WTC11 (cell line): ENCODE measurements around the gene DYRK3. TPM values are rescaled to one million over a fixed set of nuclear protein-coding genes. Genes with fewer than 3 reads are reported as not detected.

Experiments used
- ATAC-seq: fragments of 200-7000 bp; cut with Tn5 transposase; 2 replicates; pipeline ENCODE4 v1.10.0; 2021; ENCODE audit warnings: mild to moderate bottlenecking, moderate library complexity
- CTCF ChIA-PET: fragments of 300-600 bp; sonication (Branson Sonifier 250); formaldehyde crosslinking; loops from one replicate; lab custom pipeline; 2021; ENCODE audit warnings: antibody characterized with exemption; lab: Charles Lee
- POLR2A ChIA-PET: fragments of 350-600 bp; sonication (Branson Sonifier 250); formaldehyde crosslinking; loops from one replicate; lab custom pipeline; 2021; ENCODE audit warnings: antibody characterized with exemption; lab: Charles Lee
- DNase-seq: peaks from one replicate; pipeline ENCODE4 v3.0.0; 2021; ENCODE audit warnings: low spot score
- H3K27ac Mint-ChIP-seq: 2 replicates; pipeline ENCODE4 v1.8.0; 2021; ENCODE audit warnings: mixed read lengths
- H3K27me3 Mint-ChIP-seq: 2 replicates; pipeline ENCODE4 v1.8.0; 2021; ENCODE audit warnings: low read depth, mild to moderate bottlenecking, moderate library complexity, mixed read lengths
- H3K36me3 Mint-ChIP-seq: 2 replicates; pipeline ENCODE4 v1.8.0; 2021; ENCODE audit warnings: mixed read lengths
- H3K4me1 Mint-ChIP-seq: 2 replicates; pipeline ENCODE4 v1.8.0; 2022; ENCODE audit warnings: mixed read lengths
- H3K4me3 Mint-ChIP-seq: 2 replicates; pipeline ENCODE4 v1.8.0; 2021; ENCODE audit warnings: mild to moderate bottlenecking, moderate library complexity, mixed read lengths
- H3K9me3 Mint-ChIP-seq: 2 replicates; pipeline ENCODE4 v1.8.0; 2021; ENCODE audit warnings: mixed read lengths
- CBFB ChIP-seq: sonication (generic); formaldehyde crosslinking; IDR thresholded peaks from 2 replicates; pipeline ENCODE4 v1.8.1; 2022; ENCODE audit warnings: mild to moderate bottlenecking, low read depth, missing genetic modification reagents
- FOXJ3 ChIP-seq: sonication (generic); formaldehyde crosslinking; IDR thresholded peaks from 2 replicates; pipeline ENCODE4 v1.9.0; 2021; ENCODE audit warnings: missing genetic modification reagents, mild to moderate bottlenecking, borderline replicate concordance
- FOXP1 ChIP-seq: sonication (generic); formaldehyde crosslinking; IDR thresholded peaks from 2 replicates; pipeline ENCODE4 v1.8.0; 2022; ENCODE audit warnings: missing genetic modification reagents, mild to moderate bottlenecking, moderate library complexity, borderline replicate concordance
- GABPB1 ChIP-seq: sonication (generic); formaldehyde crosslinking; IDR thresholded peaks from 2 replicates; pipeline ENCODE4 v1.8.1; 2023; ENCODE audit warnings: mild to moderate bottlenecking, missing genetic modification reagents
- IRF2 ChIP-seq: sonication (generic); formaldehyde crosslinking; IDR thresholded peaks from 2 replicates; pipeline ENCODE4 v1.8.0; 2022; ENCODE audit warnings: low read depth, missing genetic modification reagents, borderline replicate concordance
- KAT7 ChIP-seq: sonication (generic); formaldehyde crosslinking; IDR thresholded peaks from 2 replicates; pipeline ENCODE4 v1.8.1; 2023; ENCODE audit warnings: missing genetic modification reagents, mild to moderate bottlenecking, borderline replicate concordance
- MYBL2 ChIP-seq: sonication (generic); formaldehyde crosslinking; IDR thresholded peaks from 2 replicates; pipeline ENCODE4 v1.8.1; 2023; ENCODE audit warnings: mild to moderate bottlenecking, moderate library complexity, missing genetic modification reagents
- NR2C2 ChIP-seq: sonication (generic); formaldehyde crosslinking; IDR thresholded peaks from 2 replicates; pipeline ENCODE4 v1.8.0; 2022; ENCODE audit warnings: mild to moderate bottlenecking, missing genetic modification reagents
- PRRX2 ChIP-seq: fragments of 250-450 bp; sonication (Bioruptor Pico); IDR thresholded peaks from 2 replicates; pipeline ENCODE4 v1.8.0; 2021; ENCODE audit warnings: mild to moderate bottlenecking
- RELA ChIP-seq: sonication (generic); formaldehyde crosslinking; IDR thresholded peaks from 2 replicates; pipeline ENCODE4 v1.8.1; 2022; ENCODE audit warnings: missing genetic modification reagents, mild to moderate bottlenecking, borderline replicate concordance
- SP1 ChIP-seq: sonication (generic); formaldehyde crosslinking; conservative IDR thresholded peaks from 2 replicates; pipeline ENCODE4 v1.8.1; 2022; ENCODE audit warnings: missing genetic modification reagents
- ZNF121 ChIP-seq: sonication (generic); formaldehyde crosslinking; IDR thresholded peaks from 2 replicates; pipeline ENCODE4 v1.8.0; 2023; ENCODE audit warnings: missing genetic modification reagents
- ZNF396 ChIP-seq: fragments of 250-450 bp; sonication (Bioruptor Pico); IDR thresholded peaks from 2 replicates; pipeline ENCODE4 v1.8.0; 2021; ENCODE audit warnings: mild to moderate bottlenecking, moderate library complexity, borderline replicate concordance
- ZNF416 ChIP-seq: fragments of 250-450 bp; sonication (Bioruptor Pico); IDR thresholded peaks from 2 replicates; pipeline ENCODE4 v1.9.0; 2021; ENCODE audit warnings: mild to moderate bottlenecking, inconsistent platforms
- ZNF671 ChIP-seq: fragments of 250-450 bp; sonication (Bioruptor Pico); IDR thresholded peaks from 2 replicates; pipeline ENCODE4 v1.8.0; 2021; ENCODE audit warnings: mild to moderate bottlenecking
- total RNA-seq: library from RNA; stranded (reverse); gene quantifications from 3 replicates; pipeline ENCODE4 v1.2.3, GENCODE V29; 2021
- TF ChIP-seq, protein P1 (sequence below): sonication (generic); formaldehyde crosslinking; IDR thresholded peaks from 2 replicates; pipeline ENCODE4 v1.8.1; 2023; ENCODE audit warnings: mild to moderate bottlenecking, missing genetic modification reagents
- TF ChIP-seq, protein P2 (sequence below): fragments of 200-600 bp; IDR thresholded peaks from 2 replicates; pipeline ENCODE4 v1.8.0; 2022; ENCODE audit warnings: antibody characterized with exemption
- TF ChIP-seq, protein P3 (sequence below): fragments of 250-450 bp; sonication (Bioruptor Pico); IDR thresholded peaks from 2 replicates; pipeline ENCODE4 v1.9.0; 2021; ENCODE audit warnings: mild to moderate bottlenecking, borderline replicate concordance

DYRK3 gene
- total RNA-seq, 1 experiment from 2014 or later, result 7.8 TPM

DNA sequence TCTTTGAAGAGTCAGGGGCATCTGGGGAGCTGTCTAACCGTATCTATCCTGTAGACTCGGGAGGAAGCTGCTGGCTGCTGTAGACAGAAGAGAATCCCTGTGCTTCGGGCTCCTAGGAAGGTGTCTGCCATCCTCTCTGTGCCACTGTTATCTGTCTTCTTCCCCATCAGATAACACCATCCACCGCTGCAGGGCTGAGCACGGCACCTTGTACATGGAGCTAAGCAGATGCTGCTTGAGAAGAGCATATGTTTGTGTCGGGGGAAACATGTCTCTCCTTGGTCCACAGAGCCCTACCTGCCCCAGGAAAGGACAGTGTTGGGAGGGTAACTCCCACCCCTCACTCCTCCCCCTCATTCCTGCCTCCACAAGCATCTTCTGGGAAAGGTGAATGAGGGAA, 48.0 kb downstream of the DYRK3 start:
- no peak for DNase-seq
- no peak overlapping the region for H3K4me3 Mint-ChIP-seq
- ChIA-PET POLR2A (no interaction called here), CTCF (interaction anchor here (0.6 to 1.8 kb wide), 3 partner anchors 51 to 138 kb away, joined by 3 to 11 read pairs (median 3); no protein-coding TSS in a partner anchor)
- no peaks in the 10 kb centered on the region for H3K36me3 Mint-ChIP-seq
- TF ChIP-seq IRF2 (CRISPR knock-in tag), result no peak
- no peak for TF ChIP-seq CBFB (CRISPR knock-in tag)
- no peak for TF ChIP-seq FOXP1 (CRISPR knock-in tag)
- TF ChIP-seq, protein P1, sequence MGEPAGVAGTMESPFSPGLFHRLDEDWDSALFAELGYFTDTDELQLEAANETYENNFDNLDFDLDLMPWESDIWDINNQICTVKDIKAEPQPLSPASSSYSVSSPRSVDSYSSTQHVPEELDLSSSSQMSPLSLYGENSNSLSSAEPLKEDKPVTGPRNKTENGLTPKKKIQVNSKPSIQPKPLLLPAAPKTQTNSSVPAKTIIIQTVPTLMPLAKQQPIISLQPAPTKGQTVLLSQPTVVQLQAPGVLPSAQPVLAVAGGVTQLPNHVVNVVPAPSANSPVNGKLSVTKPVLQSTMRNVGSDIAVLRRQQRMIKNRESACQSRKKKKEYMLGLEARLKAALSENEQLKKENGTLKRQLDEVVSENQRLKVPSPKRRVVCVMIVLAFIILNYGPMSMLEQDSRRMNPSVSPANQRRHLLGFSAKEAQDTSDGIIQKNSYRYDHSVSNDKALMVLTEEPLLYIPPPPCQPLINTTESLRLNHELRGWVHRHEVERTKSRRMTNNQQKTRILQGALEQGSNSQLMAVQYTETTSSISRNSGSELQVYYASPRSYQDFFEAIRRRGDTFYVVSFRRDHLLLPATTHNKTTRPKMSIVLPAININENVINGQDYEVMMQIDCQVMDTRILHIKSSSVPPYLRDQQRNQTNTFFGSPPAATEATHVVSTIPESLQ, result no peak
- TF ChIP-seq MYBL2 (CRISPR knock-in tag), result no peak
- no peak for TF ChIP-seq KAT7
- TF ChIP-seq GABPB1 (CRISPR knock-in tag), result no peak
- peaks cover 33% of the 10 kb centered on the region for H3K4me1 Mint-ChIP-seq
- no peak overlapping the region for H3K27ac Mint-ChIP-seq
- no peak for ATAC-seq
- peaks cover 59% of the 10 kb centered on the region for H3K27me3 Mint-ChIP-seq
- H3K9me3 Mint-ChIP-seq, result no peaks in the 10 kb centered on the region

GRCh38 chr1:206684003-206684402, 48.7 kb downstream of the DYRK3 start:
- H3K36me3 Mint-ChIP-seq, result no peaks in the 10 kb centered on the region
- no peak for DNase-seq
- H3K4me1 Mint-ChIP-seq, result peaks cover 40% of the 10 kb centered on the region
- H3K4me3 Mint-ChIP-seq, result peak overlapping the region; percentile 80
- peaks cover 59% of the 10 kb centered on the region for H3K27me3 Mint-ChIP-seq
- TF ChIP-seq SP1 (CRISPR knock-in tag) (no peak), NR2C2 (CRISPR knock-in tag) (no peak), ZNF121 (CRISPR knock-in tag) (no peak), MYBL2 (CRISPR knock-in tag) (no peak), ZNF671 (no peak), CBFB (CRISPR knock-in tag) (no peak), RELA (CRISPR knock-in tag) (no peak), PRRX2 (CRISPR knock-in tag) (no peak), FOXJ3 (no peak), ZNF416 (CRISPR knock-in tag) (no peak), ZNF396 (CRISPR knock-in tag) (no peak)
- TF ChIP-seq, protein P2, sequence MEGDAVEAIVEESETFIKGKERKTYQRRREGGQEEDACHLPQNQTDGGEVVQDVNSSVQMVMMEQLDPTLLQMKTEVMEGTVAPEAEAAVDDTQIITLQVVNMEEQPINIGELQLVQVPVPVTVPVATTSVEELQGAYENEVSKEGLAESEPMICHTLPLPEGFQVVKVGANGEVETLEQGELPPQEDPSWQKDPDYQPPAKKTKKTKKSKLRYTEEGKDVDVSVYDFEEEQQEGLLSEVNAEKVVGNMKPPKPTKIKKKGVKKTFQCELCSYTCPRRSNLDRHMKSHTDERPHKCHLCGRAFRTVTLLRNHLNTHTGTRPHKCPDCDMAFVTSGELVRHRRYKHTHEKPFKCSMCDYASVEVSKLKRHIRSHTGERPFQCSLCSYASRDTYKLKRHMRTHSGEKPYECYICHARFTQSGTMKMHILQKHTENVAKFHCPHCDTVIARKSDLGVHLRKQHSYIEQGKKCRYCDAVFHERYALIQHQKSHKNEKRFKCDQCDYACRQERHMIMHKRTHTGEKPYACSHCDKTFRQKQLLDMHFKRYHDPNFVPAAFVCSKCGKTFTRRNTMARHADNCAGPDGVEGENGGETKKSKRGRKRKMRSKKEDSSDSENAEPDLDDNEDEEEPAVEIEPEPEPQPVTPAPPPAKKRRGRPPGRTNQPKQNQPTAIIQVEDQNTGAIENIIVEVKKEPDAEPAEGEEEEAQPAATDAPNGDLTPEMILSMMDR, result no peak
- TF ChIP-seq, protein P3, sequence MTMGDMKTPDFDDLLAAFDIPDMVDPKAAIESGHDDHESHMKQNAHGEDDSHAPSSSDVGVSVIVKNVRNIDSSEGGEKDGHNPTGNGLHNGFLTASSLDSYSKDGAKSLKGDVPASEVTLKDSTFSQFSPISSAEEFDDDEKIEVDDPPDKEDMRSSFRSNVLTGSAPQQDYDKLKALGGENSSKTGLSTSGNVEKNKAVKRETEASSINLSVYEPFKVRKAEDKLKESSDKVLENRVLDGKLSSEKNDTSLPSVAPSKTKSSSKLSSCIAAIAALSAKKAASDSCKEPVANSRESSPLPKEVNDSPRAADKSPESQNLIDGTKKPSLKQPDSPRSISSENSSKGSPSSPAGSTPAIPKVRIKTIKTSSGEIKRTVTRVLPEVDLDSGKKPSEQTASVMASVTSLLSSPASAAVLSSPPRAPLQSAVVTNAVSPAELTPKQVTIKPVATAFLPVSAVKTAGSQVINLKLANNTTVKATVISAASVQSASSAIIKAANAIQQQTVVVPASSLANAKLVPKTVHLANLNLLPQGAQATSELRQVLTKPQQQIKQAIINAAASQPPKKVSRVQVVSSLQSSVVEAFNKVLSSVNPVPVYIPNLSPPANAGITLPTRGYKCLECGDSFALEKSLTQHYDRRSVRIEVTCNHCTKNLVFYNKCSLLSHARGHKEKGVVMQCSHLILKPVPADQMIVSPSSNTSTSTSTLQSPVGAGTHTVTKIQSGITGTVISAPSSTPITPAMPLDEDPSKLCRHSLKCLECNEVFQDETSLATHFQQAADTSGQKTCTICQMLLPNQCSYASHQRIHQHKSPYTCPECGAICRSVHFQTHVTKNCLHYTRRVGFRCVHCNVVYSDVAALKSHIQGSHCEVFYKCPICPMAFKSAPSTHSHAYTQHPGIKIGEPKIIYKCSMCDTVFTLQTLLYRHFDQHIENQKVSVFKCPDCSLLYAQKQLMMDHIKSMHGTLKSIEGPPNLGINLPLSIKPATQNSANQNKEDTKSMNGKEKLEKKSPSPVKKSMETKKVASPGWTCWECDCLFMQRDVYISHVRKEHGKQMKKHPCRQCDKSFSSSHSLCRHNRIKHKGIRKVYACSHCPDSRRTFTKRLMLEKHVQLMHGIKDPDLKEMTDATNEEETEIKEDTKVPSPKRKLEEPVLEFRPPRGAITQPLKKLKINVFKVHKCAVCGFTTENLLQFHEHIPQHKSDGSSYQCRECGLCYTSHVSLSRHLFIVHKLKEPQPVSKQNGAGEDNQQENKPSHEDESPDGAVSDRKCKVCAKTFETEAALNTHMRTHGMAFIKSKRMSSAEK (CRISPR knock-in tag), result no peak
- ChIA-PET CTCF (interaction anchor here (0.6 to 2.0 kb wide), 12 partner anchors 20 to 139 kb away, joined by 3 to 12 read pairs (median 4); partner anchors contain the start of genes DYRK3 and EIF2D), POLR2A (no interaction called here)
- H3K9me3 Mint-ChIP-seq, result no peaks in the 10 kb centered on the region
- no peak for ATAC-seq
- H3K27ac Mint-ChIP-seq, result no peak overlapping the region
